Uterus (tissue), 4 donors: ENCODE results near the gene SDHA. TPM values are rescaled to one million over a fixed set of nuclear protein-coding genes. Genes with fewer than 3 reads are reported as not detected.
"Not testable (repeated sequence)": the region's sequence is repeated elsewhere in the genome, so short reads cannot be mapped to it uniquely, and the experiment has no call there.

Experiments
- DNase-seq, 2 donors: peaks; one replicate each; pipeline ENCODE4 v3.0.0-alpha.2; 2019 to 2020
- H3K27ac ChIP-seq, 2 donors: fragments of 200-600 bp; sonication (generic); 1 replicate in 1 of 2; 2 replicates in 1 of 2; pipeline ENCODE4 v1.5.1; 2016 to 2018
- H3K27me3 ChIP-seq, 2 donors: fragments of 200-600 bp; sonication (generic); one replicate each; pipeline ENCODE4 v1.5.1; 2018 to 2019; ENCODE audit warnings: control low read depth in 1 of 2
- H3K36me3 ChIP-seq, 2 donors: fragments of 200-600 bp; sonication (generic); one replicate each; pipeline ENCODE4 v1.5.1; 2019; ENCODE audit warnings: control low read depth in 1 of 2
- H3K4me1 ChIP-seq, 2 donors: fragments of 200-600 bp; sonication (generic); one replicate each; pipeline ENCODE4 v1.5.1; 2018 to 2019; ENCODE audit warnings: control low read depth in 1 of 2
- H3K4me3 ChIP-seq, 2 donors: fragments of 200-600 bp; sonication (generic); 1 replicate in 1 of 2; 2 replicates in 1 of 2; pipeline ENCODE4 v1.5.1; 2018 to 2019; ENCODE audit warnings: mild to moderate bottlenecking in 1 of 2
- H3K9me3 ChIP-seq, 2 donors: fragments of 200-600 bp; sonication (generic); one replicate each; pipeline ENCODE4 v1.5.1; 2019; ENCODE audit warnings: control low read depth in 1 of 2
- CTCF ChIP-seq, 4 experiments: fragments of 200-600 bp in 2 of 4; fragments of 450-650 bp in 2 of 4; sonication (generic) in 2 of 4; IDR thresholded peaks; one replicate each; pipeline ENCODE4 v1.5.1; 2016 to 2019; ENCODE audit warnings: antibody characterized with exemption in 4 of 4, mild to moderate bottlenecking in 2 of 4, moderate library complexity in 1 of 4
- POLR2A ChIP-seq, 2 donors: fragments of 450-650 bp; IDR thresholded peaks; one replicate each; pipeline ENCODE4 v1.6.1; 2016; ENCODE audit warnings: antibody characterized with exemption in 2 of 2, mild to moderate bottlenecking in 1 of 2, moderate library complexity in 1 of 2
- intact Hi-C: fragments of 100-400 bp; cut with DNase I; formaldehyde crosslinking; loops from one replicate; pipeline ENCODE4 v1.15.1; 2023; ENCODE audit warnings: low total_unique reads
- total RNA-seq, 4 donors: library from RNA; depleted of rRNA in 3 of 4; stranded (reverse); fragments of >200 nt in 3 of 4; gene quantifications; one replicate each; pipeline versions ENCODE4 v1.1.0 to v1.2.4, GENCODE V29; 2014 to 2023
- donor health status: DM: yes; HTN: yes; CAD: no.

SDHA gene
- total RNA-seq, 4 donors from 2014 or later = 39.1 to 97.1 (median 65.4) TPM

GRCh38 chr5:219460-219863 is 1.3 kb downstream of the SDHA start:
- TF ChIP-seq CTCF (IDR thresholded peaks at IDR 0.05) (no peak), POLR2A (IDR thresholded peaks at IDR 0.05) (no peak)
- intact Hi-C loops = no loop called here
- Histone ChIP-seq H3K36me3 (no peaks in the 10 kb centered on the region), H3K4me1 (peaks cover 0 to 4% of the 10 kb centered on the region in 2 donors), H3K4me3 (peak overlapping the region; percentile 85 to 87), H3K27ac (peak overlapping the region; percentile 84 to 89), H3K27me3 (no peaks in the 10 kb centered on the region), H3K9me3 (no peaks in the 10 kb centered on the region)
- DNase-seq = no peak

- DNase-seq = no peak
- TF ChIP-seq CTCF (IDR thresholded peaks at IDR 0.05) = no peak
- TF ChIP-seq POLR2A (IDR thresholded peaks at IDR 0.05) = no peak
- Histone ChIP-seq H3K27ac (peak overlapping the region; percentile 84 to 89), H3K4me1 (peaks cover 0 to 2% of the 10 kb centered on the region in 2 donors), H3K9me3 (no peaks in the 10 kb centered on the region), H3K27me3 (no peaks in the 10 kb centered on the region), H3K36me3 (no peaks in the 10 kb centered on the region), H3K4me3 (peak overlapping the region; percentile 85 to 87)
- intact Hi-C loops = no loop called here
Measured at GRCh38 chr5:219991-220390, 1.9 kb downstream of the SDHA start.

- DNase-seq, intact Hi-C loops, H3K4me3 ChIP-seq, H3K4me1 ChIP-seq, H3K9me3 ChIP-seq, H3K27me3 ChIP-seq, H3K27ac ChIP-seq, H3K36me3 ChIP-seq: not testable (repeated sequence)
Measured at GRCh38 chr5:222951-223715, 5.0 kb downstream of the SDHA start.

GRCh38 chr5:223791-224190 is 5.7 kb downstream of the SDHA start:
- intact Hi-C loops = no loop called here
- no peaks in the 10 kb centered on the region for H3K36me3 ChIP-seq

GRCh38 chr5:225334-225733 is 7.2 kb downstream of the SDHA start:
- intact Hi-C loops = no loop called here
- no peak for DNase-seq
- no peaks in the 10 kb centered on the region for H3K27me3 ChIP-seq
- TF ChIP-seq POLR2A (IDR thresholded peaks at IDR 0.05) (no peak), CTCF (IDR thresholded peaks at IDR 0.05) (no peak)
- no peaks in the 10 kb centered on the region for H3K4me1 ChIP-seq
- H3K27ac ChIP-seq = no peak overlapping the region
- H3K4me3 ChIP-seq = no peak overlapping the region
- H3K36me3 ChIP-seq = no peaks in the 10 kb centered on the region
- no peaks in the 10 kb centered on the region for H3K9me3 ChIP-seq

More at GRCh38 chr5:223791-224190, 5.7 kb downstream of the SDHA start:
- H3K4me3 ChIP-seq = no peak overlapping the region
- TF ChIP-seq POLR2A (IDR thresholded peaks at IDR 0.05) (no peak), CTCF (IDR thresholded peaks at IDR 0.05) (no peak)
- no peak for DNase-seq
- H3K27me3 ChIP-seq = no peaks in the 10 kb centered on the region
- H3K27ac ChIP-seq = no peak overlapping the region
- H3K4me1 ChIP-seq = no peaks in the 10 kb centered on the region
- no peaks in the 10 kb centered on the region for H3K9me3 ChIP-seq

- H3K27me3 ChIP-seq, H3K9me3 ChIP-seq, H3K4me3 ChIP-seq, H3K4me1 ChIP-seq, H3K36me3 ChIP-seq, DNase-seq, H3K27ac ChIP-seq, intact Hi-C loops: not testable (repeated sequence)
Measured at GRCh38 chr5:227375-227774, 9.3 kb downstream of the SDHA start.
